NCI-H146 treated with DMSO at 0.1 percent for 48 hours (cell line): ENCODE results near the gene RIPPLY3.

Experiments used
- DNase-seq: peaks from one replicate; lab custom pipeline; 2025; ENCODE audit not compliant: unreplicated experiment; lab: John Stamatoyannopoulos, UW

Gene RIPPLY3

DNA sequence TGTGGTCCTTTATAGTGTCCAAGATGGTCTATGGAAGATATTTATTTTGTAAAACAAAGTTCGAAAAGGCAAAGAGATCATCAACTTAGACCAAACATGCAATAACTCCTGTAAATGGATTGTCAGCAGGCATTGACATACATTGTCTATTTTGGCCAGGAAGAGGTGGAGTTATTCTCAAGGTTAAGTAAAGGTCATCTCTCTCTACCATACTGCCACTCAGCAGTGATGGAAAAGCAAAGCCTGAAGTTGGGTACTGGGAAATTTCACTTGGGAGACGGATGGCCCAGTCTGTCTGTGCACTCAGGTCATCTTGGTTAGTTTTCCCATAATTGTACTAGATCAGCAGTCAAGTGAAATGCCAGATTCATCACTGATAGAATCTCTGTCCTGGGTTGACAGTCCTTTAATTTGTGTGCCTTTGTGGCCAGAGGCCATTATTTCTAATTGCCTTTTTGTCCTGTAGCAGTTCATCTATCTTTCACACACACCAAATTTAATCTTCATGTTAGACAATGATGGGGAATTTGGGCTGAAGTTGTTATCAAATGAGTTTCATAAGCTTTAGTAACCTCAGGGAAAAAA lies 48.9 kb downstream of the RIPPLY3 start:
- DNase-seq = no peak

DNA sequence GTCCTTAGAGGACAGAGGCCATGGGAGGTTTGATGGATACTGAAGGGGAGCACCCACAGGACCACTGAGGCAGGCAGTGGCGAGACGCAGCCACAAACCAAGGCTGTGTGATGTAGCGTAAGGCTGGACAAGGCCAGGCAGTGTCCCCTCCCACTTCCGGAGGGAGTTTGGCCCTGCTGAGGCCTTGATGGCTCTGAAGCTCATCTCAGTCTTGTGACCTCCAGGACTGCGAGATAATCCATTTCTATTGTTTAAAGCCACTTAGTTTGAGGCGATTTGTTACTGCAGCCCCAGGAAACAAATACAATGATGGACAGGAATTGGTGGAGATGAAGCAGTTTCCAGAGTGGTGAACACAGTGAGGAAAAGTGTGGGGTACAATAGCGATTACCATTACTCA lies 51.1 kb downstream of the RIPPLY3 start:
- DNase-seq = no peak

DNA sequence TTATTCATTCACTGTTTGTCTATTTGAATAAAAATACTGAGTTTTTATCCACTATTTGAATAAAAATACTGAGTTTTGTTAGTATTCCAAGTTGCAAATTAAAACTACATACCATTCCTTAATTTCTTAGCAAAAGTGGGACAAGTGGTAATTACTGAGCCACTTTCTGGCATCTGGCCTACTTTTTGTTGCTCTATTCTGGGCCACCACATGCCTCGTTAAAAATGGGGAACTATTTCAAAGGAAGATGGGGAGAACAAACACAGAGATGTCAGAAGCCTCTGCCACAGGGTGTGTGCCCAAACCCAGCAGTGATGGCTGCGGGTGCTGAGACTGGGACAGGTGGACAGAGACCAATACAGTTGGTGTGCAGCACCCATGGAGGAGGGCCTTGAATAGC lies 51.8 kb downstream of the RIPPLY3 start:
- no peak for DNase-seq

DNA sequence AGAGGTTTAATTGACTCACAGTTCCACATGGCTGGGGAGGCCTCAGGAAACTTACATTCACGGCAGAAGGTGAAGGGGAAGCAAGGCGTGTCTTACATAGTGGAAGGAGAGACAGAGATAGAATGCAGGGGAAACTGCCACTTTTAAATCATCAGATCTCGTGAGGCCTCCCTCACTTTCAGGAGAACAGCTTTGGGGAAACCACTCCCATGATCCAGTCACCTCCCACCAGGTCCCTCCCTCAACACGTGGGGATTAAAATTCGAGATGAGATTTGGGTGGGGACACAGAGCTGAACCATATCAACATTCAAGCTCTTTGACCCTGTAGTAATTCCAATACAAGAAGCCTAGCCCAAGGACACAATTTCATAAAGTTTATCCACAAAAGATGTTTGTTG lies 52.7 kb downstream of the RIPPLY3 start:
- no peak for DNase-seq

DNA sequence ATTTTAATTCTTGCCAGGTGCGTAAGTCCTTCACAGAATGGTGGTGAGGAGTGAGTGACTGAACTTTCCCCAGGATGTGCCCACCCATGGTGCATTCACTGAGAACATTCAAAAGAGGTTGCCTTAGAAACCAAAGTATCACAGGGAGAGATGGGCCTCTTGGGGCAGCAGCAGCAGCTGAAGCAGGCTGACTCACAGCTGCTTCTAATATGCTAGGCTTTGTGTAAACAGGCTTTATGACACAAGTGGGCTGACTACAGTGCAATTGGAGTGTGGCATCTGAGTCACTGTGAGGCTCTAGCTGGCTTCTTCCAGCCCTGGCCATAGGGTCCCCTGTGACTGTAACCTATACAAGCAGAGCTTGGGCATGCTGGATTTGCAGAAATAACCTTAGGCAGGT lies 53.8 kb downstream of the RIPPLY3 start:
- DNase-seq = peak; percentile 94

DNA sequence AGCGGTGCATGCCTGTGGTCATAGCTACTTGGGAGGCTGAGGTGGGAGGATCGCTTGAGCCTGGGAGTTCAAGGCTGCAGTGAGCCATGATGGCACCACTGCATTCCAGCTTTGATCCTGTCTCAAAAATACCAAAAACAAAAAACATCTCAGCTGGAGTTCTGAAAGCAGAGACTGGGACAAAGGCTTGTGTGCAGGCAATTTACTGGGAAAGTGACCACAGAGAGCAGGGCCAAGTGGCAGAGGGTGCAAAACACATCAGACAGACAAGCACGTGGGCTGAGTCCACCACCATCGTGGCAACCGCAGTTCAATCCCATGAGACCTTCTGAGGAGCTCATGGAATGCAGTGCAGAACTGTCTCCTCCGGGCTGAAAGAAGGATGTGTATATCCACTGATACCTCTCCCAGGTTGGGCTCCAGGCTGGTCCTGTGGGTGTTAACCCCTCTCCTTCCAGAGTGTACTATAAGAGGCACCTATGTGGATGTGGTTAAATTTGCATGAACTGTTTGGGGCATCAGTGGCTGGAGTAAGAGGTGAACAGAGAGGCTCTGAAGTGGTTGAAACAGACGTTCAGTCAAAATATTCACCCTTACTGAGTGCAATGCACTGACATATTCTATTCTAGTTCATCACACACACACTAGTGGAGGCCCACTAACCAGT lies 55.6 kb downstream of the RIPPLY3 start:
- no peak for DNase-seq

DNA sequence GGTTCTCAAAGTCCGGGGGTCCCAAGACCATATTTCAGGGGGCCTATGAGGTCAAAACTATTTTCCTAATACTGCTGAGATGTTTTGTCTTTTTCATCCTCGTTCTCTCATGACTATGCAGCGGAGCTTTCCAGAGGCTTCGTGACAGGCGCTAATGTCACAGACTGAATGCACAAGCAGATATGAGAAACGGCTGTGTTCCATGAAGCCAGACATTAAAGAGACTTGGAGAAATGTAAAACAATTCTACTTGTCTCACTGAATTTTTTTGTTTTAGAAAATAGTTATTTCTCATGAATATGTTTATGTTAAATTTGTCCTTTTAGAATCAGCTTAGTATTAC lies 56.1 kb downstream of the RIPPLY3 start:
- DNase-seq = no peak

DNA sequence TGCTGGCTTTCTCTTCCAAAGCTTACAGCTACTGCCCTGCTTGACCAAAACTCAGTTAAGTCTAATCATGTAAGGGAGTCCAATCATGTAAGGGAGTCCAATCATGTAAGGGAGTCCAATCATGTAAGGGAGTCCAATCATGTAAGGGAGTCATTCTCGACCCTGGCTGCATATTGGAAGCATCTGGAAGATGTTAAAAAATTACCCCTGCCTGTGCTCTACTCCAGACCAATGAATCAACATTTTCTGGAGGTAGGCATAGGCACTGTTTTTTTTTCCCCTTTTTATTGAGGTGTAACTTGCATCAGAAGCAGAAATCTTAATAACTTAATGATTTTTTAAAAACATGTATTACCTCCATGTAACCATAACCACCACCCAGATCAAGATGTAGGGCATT lies 56.9 kb downstream of the RIPPLY3 start:
- DNase-seq = no peak

DNA sequence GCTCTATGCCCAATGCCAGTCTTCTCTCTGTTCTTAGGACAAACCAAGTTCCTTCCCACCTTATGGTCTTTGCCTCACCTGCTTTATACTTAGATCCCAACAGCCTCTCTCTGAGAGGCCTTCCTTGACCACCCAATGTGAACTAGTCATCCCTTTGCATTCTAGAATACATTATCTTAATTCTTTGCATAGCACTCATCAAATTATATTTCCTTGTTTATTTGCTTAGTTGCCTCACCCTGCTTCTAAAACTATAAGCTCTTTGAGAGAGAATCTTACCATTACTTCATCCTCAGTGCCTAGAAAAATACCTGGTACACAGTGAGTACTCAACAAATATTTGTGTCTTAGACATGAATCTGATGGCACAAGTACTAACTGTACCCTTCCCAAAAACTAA lies 58.3 kb downstream of the RIPPLY3 start:
- DNase-seq = no peak

DNA sequence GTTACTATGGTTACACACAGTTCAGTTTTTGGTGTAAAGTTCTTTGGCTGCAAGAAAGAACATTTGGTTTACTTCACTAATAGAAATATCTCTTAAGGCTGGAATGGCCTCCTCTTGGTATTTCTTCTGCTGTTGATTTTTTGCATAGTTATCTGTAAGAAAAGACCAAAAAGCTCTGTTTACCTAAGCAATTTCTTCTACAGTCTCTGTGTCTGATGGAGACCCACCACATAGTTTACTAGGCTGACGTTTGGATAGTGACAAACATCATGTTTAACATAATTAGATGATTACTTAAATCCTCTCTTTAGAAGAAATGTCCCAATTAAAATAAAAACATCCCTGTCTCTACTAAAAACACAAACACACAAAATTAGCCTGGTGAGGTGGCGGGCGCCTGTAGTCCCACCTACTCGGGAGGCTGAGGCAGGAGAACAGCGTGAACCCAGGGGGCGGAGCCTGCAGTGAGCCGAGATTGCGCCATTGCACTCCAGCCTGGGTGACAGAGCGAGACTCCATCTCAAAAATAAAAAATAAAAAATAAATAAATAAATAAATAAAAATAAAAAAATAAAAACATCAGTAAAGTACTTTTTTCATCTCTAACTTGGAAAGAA lies 59.2 kb downstream of the RIPPLY3 start:
- DNase-seq = no peak
